Activated naive CD8-positive, alpha-beta T cell treated with anti-CD3 and anti-CD28 coated beads, Interleukin-2, amount 10 ng/mL, durations not matched to agents 7 days and 5 days (primary cell): ENCODE measurements around the gene TINAG. TPM values are rescaled to one million over a fixed set of nuclear protein-coding genes. Genes with fewer than 3 reads are reported as not detected.

Source experiments
- ATAC-seq: fragments of 150-1000 bp; cut with Tn5 transposase; one replicate; pipeline ENCODE4 v1.10.0; 2021; ENCODE audit warnings: low read depth, moderate library complexity
- POLR2A ChIA-PET: fragments of 350-600 bp; sonication (Branson Sonifier 250); formaldehyde crosslinking; loops from one replicate; lab custom pipeline; 2021; ENCODE audit warnings: antibody characterized with exemption; lab: Charles Lee
- DNase-seq: peaks from one replicate; pipeline ENCODE4 v3.0.0; 2021
- H3K27ac Mint-ChIP-seq: one replicate; pipeline ENCODE4 v1.8.0; 2022; ENCODE audit warnings: mild to moderate bottlenecking, mixed read lengths
- H3K27me3 Mint-ChIP-seq: one replicate; pipeline ENCODE4 v1.8.0; 2022; ENCODE audit warnings: mild to moderate bottlenecking, moderate library complexity, mixed read lengths
- H3K36me3 Mint-ChIP-seq: one replicate; pipeline ENCODE4 v1.8.0; 2021; ENCODE audit warnings: mild to moderate bottlenecking, mixed read lengths
- H3K4me1 Mint-ChIP-seq: one replicate; pipeline ENCODE4 v1.8.0; 2021; ENCODE audit warnings: mixed read lengths
- H3K4me3 Mint-ChIP-seq: one replicate; pipeline ENCODE4 v1.8.0; 2022; ENCODE audit warnings: mild to moderate bottlenecking, moderate library complexity, mixed read lengths
- H3K9me3 Mint-ChIP-seq: one replicate; pipeline ENCODE4 v1.8.0; 2021; ENCODE audit warnings: mixed read lengths
- total RNA-seq, 2 experiments: library from RNA; stranded (reverse); gene quantifications; one replicate each; pipeline ENCODE4 v1.2.3, GENCODE V29; 2021

Gene TINAG
- total RNA-seq, 2 experiments from 2014 or later: not detected

DNA sequence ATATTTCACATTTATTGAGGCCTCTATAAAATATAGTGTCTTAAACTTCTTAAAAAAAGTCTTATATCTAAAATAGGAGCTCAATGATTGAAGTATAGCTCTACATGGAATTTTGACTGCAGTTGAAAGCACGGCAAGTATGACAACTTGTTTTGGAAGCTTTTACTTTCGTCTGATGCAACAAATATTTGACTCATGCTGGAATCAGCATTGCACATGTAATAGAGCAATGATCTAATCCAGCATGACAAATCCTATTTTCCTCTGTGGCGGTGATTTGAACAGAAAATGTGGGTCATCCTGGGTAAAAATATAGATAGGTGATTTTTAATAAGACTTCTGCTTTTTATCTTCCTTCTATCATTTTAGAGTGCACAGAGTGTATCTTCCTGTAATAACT is 111.6 kb downstream of the TINAG start:
- ATAC-seq (no peak), DNase-seq (no peak)
- Mint-ChIP-seq H3K4me1 (no peaks in the 10 kb centered on the region), H3K4me3 (no peak overlapping the region), H3K9me3 (peaks cover 6% of the 10 kb centered on the region), H3K27me3 (no peaks in the 10 kb centered on the region), H3K36me3 (no peaks in the 10 kb centered on the region), H3K27ac (no peak overlapping the region)
- POLR2A ChIA-PET: no interaction called here

GRCh38 chr6:54426995-54427394 is 118.8 kb downstream of the TINAG start:
- Mint-ChIP-seq H3K4me1 (no peaks in the 10 kb centered on the region), H3K27ac (no peak overlapping the region), H3K4me3 (no peak overlapping the region), H3K9me3 (peaks cover 1% of the 10 kb centered on the region), H3K27me3 (no peaks in the 10 kb centered on the region), H3K36me3 (no peaks in the 10 kb centered on the region)
- DNase-seq (no peak), ATAC-seq (no peak)
- POLR2A ChIA-PET: no interaction called here

GRCh38 chr6:54427396-54427937 is 119.2 kb downstream of the TINAG start:
- ATAC-seq (no peak), DNase-seq (no peak)
- H3K9me3 Mint-ChIP-seq: peaks cover under 1% of the 10 kb centered on the region
- no peaks in the 10 kb centered on the region for H3K27me3 Mint-ChIP-seq
- H3K4me3 Mint-ChIP-seq: no peak overlapping the region
- H3K36me3 Mint-ChIP-seq: no peaks in the 10 kb centered on the region
- no peak overlapping the region for H3K27ac Mint-ChIP-seq
- POLR2A ChIA-PET: no interaction called here
- H3K4me1 Mint-ChIP-seq: no peaks in the 10 kb centered on the region

DNA sequence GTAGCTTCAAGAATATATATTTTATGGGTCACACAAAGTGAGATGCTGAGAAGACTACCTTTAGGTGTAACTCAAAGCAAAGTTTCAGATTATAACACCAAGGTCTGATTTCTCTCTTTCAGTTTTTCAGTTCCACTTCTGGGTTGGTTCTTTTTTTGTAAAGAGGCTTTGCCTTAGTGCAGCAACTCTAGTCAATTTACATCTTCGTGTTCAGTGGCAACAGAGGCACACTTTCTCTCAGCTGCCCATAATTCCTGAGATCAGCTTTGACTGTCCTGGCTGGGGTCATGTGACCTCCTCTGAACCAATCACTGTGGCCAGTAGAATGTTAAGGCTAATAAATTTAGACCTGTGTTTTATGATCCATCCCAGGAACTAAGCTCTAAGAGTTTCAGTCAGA is 120.2 kb downstream of the TINAG start:
- Mint-ChIP-seq H3K36me3 (no peaks in the 10 kb centered on the region), H3K9me3 (no peaks in the 10 kb centered on the region), H3K27ac (no peak overlapping the region), H3K4me3 (no peak overlapping the region), H3K4me1 (no peaks in the 10 kb centered on the region), H3K27me3 (no peaks in the 10 kb centered on the region)
- no peak for DNase-seq
- POLR2A ChIA-PET: no interaction called here
- no peak for ATAC-seq

GRCh38 chr6:54431466-54431865 is 123.2 kb downstream of the TINAG start:
- Mint-ChIP-seq H3K4me1 (no peaks in the 10 kb centered on the region), H3K27ac (no peak overlapping the region), H3K27me3 (no peaks in the 10 kb centered on the region), H3K9me3 (no peaks in the 10 kb centered on the region), H3K36me3 (no peaks in the 10 kb centered on the region), H3K4me3 (no peak overlapping the region)
- ATAC-seq (no peak), DNase-seq (no peak)
- POLR2A ChIA-PET: no interaction called here

Other genes with a start within 250 kb of the TINAG start
- not detected for gene MLIP, start 197.0 kb upstream of the TINAG start, total RNA-seq